Tibial nerve (tissue), 4 donors: ENCODE measurements around the gene AP1G2. TPM values are rescaled to one million over a fixed set of nuclear protein-coding genes. Genes with fewer than 3 reads are reported as not detected.

Experiments
- DNase-seq, 2 donors: peaks; one replicate each; pipeline ENCODE4 v3.0.0-alpha.2; 2019; ENCODE audit warnings: low spot score in 2 of 2
- H3K27ac ChIP-seq, 4 donors: fragments of 200-600 bp; sonication (generic) in 3 of 4; one replicate each; pipeline ENCODE4 v1.5.1; 2017 to 2019; ENCODE audit warnings: mild to moderate bottlenecking in 1 of 4
- H3K27me3 ChIP-seq, 2 donors: fragments of 200-600 bp; sonication (generic) in 1 of 2; one replicate each; pipeline versions ENCODE4 v1.5.1 to v1.6.0; 2017 to 2019
- H3K36me3 ChIP-seq, 3 donors: fragments of 200-600 bp; sonication (generic); one replicate each; pipeline ENCODE4 v1.5.1; 2018 to 2019
- H3K4me1 ChIP-seq, 4 donors: fragments of 200-600 bp; sonication (generic) in 3 of 4; one replicate each; pipeline ENCODE4 v1.5.1; 2017 to 2019
- H3K4me3 ChIP-seq, 4 donors: fragments of 200-600 bp; sonication (generic) in 3 of 4; one replicate each; pipeline ENCODE4 v1.5.1; 2017 to 2019; ENCODE audit warnings: mild to moderate bottlenecking in 1 of 4, moderate library complexity in 1 of 4
- H3K9me3 ChIP-seq, 4 donors: fragments of 200-600 bp; sonication (generic) in 3 of 4; one replicate each; pipeline ENCODE4 v1.5.1; 2017 to 2019
- EP300 ChIP-seq, 2 donors: sonication (generic); formaldehyde crosslinking; IDR thresholded peaks; one replicate each; pipeline ENCODE4 v1.6.1; 2017; ENCODE audit warnings: antibody characterized with exemption in 2 of 2, mild to moderate bottlenecking in 1 of 2
- POLR2A ChIP-seq, 2 donors: fragments of 450-650 bp; IDR thresholded peaks; one replicate each; pipeline ENCODE4 v1.6.1; 2017; ENCODE audit warnings: antibody characterized with exemption in 2 of 2, mild to moderate bottlenecking in 2 of 2, moderate library complexity in 2 of 2
- WGBS, 2 donors: methylation state at CpG; one replicate each; pipeline ENCODE4 v1.1.5; 2018; 5-methylcytosine and 5-hydroxymethylcytosine counted together
- total RNA-seq, 4 donors: library from RNA; depleted of rRNA; stranded (reverse); fragments of >200 nt; gene quantifications; one replicate each; pipeline ENCODE4 v1.1.0, GENCODE V29; 2016
- TF ChIP-seq, protein P1 (sequence below), 5 experiments: fragments of 200-600 bp in 3 of 5; fragments of 450-650 bp in 2 of 5; sonication (generic) in 3 of 5; IDR thresholded peaks; one replicate each; pipeline ENCODE4 v1.5.1; 2016 to 2019; ENCODE audit warnings: antibody characterized with exemption in 5 of 5, mild to moderate bottlenecking in 3 of 5, moderate library complexity in 2 of 5

The AP1G2 gene
- total RNA-seq, 4 donors from 2014 or later = 30.2 to 76.8 (median 52.0) TPM

- H3K36me3 ChIP-seq = no peaks in the 10 kb centered on the region
- TF ChIP-seq POLR2A (IDR thresholded peaks at IDR 0.05) = no peak
- TF ChIP-seq EP300 (IDR thresholded peaks at IDR 0.05) = no peak
- TF ChIP-seq, protein P1, sequence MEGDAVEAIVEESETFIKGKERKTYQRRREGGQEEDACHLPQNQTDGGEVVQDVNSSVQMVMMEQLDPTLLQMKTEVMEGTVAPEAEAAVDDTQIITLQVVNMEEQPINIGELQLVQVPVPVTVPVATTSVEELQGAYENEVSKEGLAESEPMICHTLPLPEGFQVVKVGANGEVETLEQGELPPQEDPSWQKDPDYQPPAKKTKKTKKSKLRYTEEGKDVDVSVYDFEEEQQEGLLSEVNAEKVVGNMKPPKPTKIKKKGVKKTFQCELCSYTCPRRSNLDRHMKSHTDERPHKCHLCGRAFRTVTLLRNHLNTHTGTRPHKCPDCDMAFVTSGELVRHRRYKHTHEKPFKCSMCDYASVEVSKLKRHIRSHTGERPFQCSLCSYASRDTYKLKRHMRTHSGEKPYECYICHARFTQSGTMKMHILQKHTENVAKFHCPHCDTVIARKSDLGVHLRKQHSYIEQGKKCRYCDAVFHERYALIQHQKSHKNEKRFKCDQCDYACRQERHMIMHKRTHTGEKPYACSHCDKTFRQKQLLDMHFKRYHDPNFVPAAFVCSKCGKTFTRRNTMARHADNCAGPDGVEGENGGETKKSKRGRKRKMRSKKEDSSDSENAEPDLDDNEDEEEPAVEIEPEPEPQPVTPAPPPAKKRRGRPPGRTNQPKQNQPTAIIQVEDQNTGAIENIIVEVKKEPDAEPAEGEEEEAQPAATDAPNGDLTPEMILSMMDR (IDR thresholded peaks at IDR 0.05) = no peak
- no peaks in the 10 kb centered on the region for H3K9me3 ChIP-seq
- DNase-seq = no peak
- no peak overlapping the region for H3K4me3 ChIP-seq
- H3K27ac ChIP-seq = no peak overlapping the region
- 86 to 87% methylated on average over 3 of the region's 3 CpGs for WGBS, 2 donors
- peaks cover 0 to 43% of the 10 kb centered on the region in 2 donors for H3K27me3 ChIP-seq
- peaks cover 0 to 11% (median 0%) of the 10 kb centered on the region in 4 donors for H3K4me1 ChIP-seq
Observed at GRCh38 chr14:23582906-23583760, 15.5 kb upstream of the AP1G2 start.

DNA sequence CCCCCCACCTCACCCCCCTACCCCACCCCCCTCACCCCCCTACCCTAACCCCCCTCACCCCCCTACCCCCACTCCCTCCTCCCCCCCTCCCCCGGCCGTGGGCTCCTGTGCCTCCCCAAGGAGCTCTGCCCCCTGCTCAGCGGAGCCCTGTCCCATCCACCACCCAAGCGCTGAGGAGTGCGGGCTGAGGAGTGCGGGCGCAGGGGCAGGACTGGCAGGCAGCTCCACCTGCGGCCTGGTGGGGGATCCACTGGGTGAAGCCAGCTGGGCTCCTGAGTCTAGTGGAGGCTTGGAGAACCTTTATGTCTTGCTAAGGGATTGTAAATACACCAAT, 13.3 kb upstream of the AP1G2 start:
- no peaks in the 10 kb centered on the region for H3K9me3 ChIP-seq
- 80 to 81% methylated on average over 1 to 7 of the region's 8 CpGs for whole genome bisulfite sequencing, 2 donors
- H3K27ac ChIP-seq = no peak overlapping the region
- DNase-seq = no peak
- H3K4me3 ChIP-seq = no peak overlapping the region
- H3K36me3 ChIP-seq = no peaks in the 10 kb centered on the region
- peaks cover 0 to 33% (median 15%) of the 10 kb centered on the region in 4 donors for H3K4me1 ChIP-seq
- peaks cover 0 to 64% of the 10 kb centered on the region in 2 donors for H3K27me3 ChIP-seq
- TF ChIP-seq EP300 (IDR thresholded peaks at IDR 0.05) (no peak), POLR2A (IDR thresholded peaks at IDR 0.05) (no peak)
- TF ChIP-seq, protein P1 (IDR thresholded peaks at IDR 0.05) = no peak

- peaks cover 0 to 37% (median 15%) of the 10 kb centered on the region in 4 donors for H3K4me1 ChIP-seq
- H3K36me3 ChIP-seq = no peaks in the 10 kb centered on the region
- no peak for DNase-seq
- no peaks in the 10 kb centered on the region for H3K9me3 ChIP-seq
- H3K27me3 ChIP-seq = peaks cover 0 to 70% of the 10 kb centered on the region in 2 donors
- H3K4me3 ChIP-seq = no peak overlapping the region
- WGBS, 2 donors = 82 to 93% methylated on average over 17 to 20 of the region's 24 CpGs
- TF ChIP-seq EP300 (IDR thresholded peaks at IDR 0.05) = no peak
- TF ChIP-seq, protein P1 (IDR thresholded peaks at IDR 0.05) = no peak
- no peak for TF ChIP-seq POLR2A (IDR thresholded peaks at IDR 0.05)
- H3K27ac ChIP-seq = no peak overlapping the region
Observed at GRCh38 chr14:23580152-23580926, 12.7 kb upstream of the AP1G2 start.

DNA sequence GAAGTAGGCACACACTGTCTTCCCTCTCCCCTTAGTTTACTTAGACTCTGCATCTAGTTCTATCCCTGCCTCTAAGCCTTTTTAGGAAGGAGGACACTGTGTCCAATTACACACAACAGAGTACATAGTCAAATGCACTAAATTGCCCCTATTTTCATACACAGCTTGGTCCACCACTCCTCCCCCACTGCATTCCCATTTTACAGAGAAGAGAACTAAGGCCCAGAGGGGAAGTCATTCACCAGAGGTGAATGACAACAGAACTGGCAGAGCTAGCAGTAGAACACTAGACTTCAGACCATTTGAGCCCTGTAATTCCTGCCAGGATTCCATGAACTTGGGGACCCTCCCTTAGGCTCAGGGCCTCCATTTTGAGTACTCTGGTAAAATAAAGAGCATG, 12.1 kb upstream of the AP1G2 start:
- H3K27me3 ChIP-seq = peaks cover 0 to 76% of the 10 kb centered on the region in 2 donors
- DNase-seq = no peak
- no peak overlapping the region for H3K27ac ChIP-seq
- TF ChIP-seq, protein P1 (IDR thresholded peaks at IDR 0.05) = no peak
- TF ChIP-seq EP300 (IDR thresholded peaks at IDR 0.05) (no peak), POLR2A (IDR thresholded peaks at IDR 0.05) (no peak)
- peaks cover 0 to 37% (median 15%) of the 10 kb centered on the region in 4 donors for H3K4me1 ChIP-seq
- H3K4me3 ChIP-seq = no peak overlapping the region
- H3K9me3 ChIP-seq = no peaks in the 10 kb centered on the region
- H3K36me3 ChIP-seq = no peaks in the 10 kb centered on the region

DNA sequence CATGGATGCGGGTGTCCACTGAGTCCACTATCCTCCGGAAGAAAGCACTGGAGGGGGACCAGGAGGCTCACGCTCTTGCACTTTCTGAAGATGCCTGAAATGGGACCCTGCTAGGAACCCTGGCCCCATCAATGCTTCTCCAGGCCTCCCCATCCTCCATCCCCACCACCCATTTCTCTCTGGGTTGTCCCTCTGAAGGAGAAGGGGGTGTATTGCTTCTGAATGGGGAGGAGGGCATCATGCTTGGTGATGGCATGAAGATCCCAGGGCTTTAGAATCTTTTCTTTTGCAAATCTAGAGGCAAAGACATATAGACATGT, 11.7 kb upstream of the AP1G2 start:
- no peaks in the 10 kb centered on the region for H3K9me3 ChIP-seq
- no peak overlapping the region for H3K27ac ChIP-seq
- no peaks in the 10 kb centered on the region for H3K36me3 ChIP-seq
- peaks cover 0 to 80% of the 10 kb centered on the region in 2 donors for H3K27me3 ChIP-seq
- WGBS, 2 donors = 34 to 48% methylated on average over 3 of the region's 3 CpGs
- no peak overlapping the region for H3K4me3 ChIP-seq
- no peak for DNase-seq
- H3K4me1 ChIP-seq = peaks cover 0 to 37% (median 15%) of the 10 kb centered on the region in 4 donors
- TF ChIP-seq EP300 (IDR thresholded peaks at IDR 0.05) (no peak), POLR2A (IDR thresholded peaks at IDR 0.05) (no peak)
- TF ChIP-seq, protein P1 (IDR thresholded peaks at IDR 0.05) = no peak
